Cardiac muscle cell (in vitro differentiated cells and primary cell): ENCODE measurements around the gene JMJD8. TPM values are rescaled to one million over a fixed set of nuclear protein-coding genes. Genes with fewer than 3 reads are reported as not detected.

Source experiments
- DNase-seq, 2 donors: peaks; one replicate each; pipeline versions ENCODE4 v3.0.0 to v3.0.0-alpha.2; 2010 to 2017; ENCODE audit warnings: low read depth in 1 of 2, low spot score in 1 of 2
- H3K27ac ChIP-seq: fragments of 200-600 bp; sonication (generic); 2 replicates; pipeline ENCODE4 v1.5.1; 2016
- H3K27me3 ChIP-seq: fragments of 200-600 bp; sonication (generic); 2 replicates; pipeline ENCODE4 v1.6.0; 2016; ENCODE audit warnings: control low read depth
- H3K36me3 ChIP-seq: fragments of 200-600 bp; sonication (generic); 2 replicates; pipeline ENCODE4 v1.5.1; 2016; ENCODE audit warnings: control low read depth
- H3K4me1 ChIP-seq: fragments of 200-600 bp; sonication (generic); 2 replicates; pipeline ENCODE4 v1.8.1; 2017; ENCODE audit warnings: low read depth, mild to moderate bottlenecking, mixed run types
- H3K4me3 ChIP-seq: fragments of 200-600 bp; sonication (generic); 2 replicates; pipeline ENCODE4 v1.5.1; 2016; ENCODE audit warnings: mild to moderate bottlenecking
- H3K9me3 ChIP-seq: fragments of 200-600 bp; sonication (generic); 2 replicates; pipeline ENCODE4 v1.5.1; 2017; ENCODE audit warnings: low read depth, mild to moderate bottlenecking, control low read depth
- polyA plus RNA-seq: library from polyadenylated mRNA; unstranded; fragments of >200 nt; fragmentation: Nextera tagmentation; extraction: Ambion mirVana; gene quantifications from 2 replicates; pipeline ENCODE4 v1.2.1, GENCODE V29; 2016
- total RNA-seq: library from RNA; depleted of rRNA; stranded (reverse); fragments of >200 nt; gene quantifications from 2 replicates; pipeline ENCODE4 v1.2.3, GENCODE V29; 2016
- TF ChIP-seq, protein P1 (sequence below): IDR thresholded peaks from 2 replicates; pipeline ENCODE4 v1.5.1; 2012; ENCODE audit warnings: low read depth, mild to moderate bottlenecking, low read length

The JMJD8 gene
- total and polyA plus RNA-seq, 2 experiments from 2014 or later, result 105 to 118 TPM

DNA sequence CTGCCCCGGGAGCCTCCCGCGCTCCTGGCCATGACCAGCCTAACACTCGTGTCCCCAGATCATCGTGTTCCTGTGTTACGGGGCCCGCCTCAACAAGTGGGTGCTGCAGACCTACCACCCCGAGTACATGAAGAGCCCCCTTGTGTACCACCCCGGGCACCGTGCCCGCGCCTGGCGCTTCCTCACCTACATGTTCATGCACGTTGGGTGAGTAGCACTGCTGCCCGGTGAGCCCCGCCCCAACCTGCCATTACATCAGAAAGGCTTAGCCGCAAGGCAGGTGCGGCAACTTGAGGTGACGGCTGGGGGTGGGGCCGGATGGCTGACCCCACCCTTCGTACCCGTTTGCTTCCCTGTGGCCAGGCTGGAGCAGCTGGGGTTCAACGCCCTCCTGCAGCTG, 7.2 kb downstream of the JMJD8 start:
- no peak overlapping the region for H3K27ac ChIP-seq
- H3K4me3 ChIP-seq, result no peak overlapping the region
- H3K4me1 ChIP-seq, result peaks cover 12% of the 10 kb centered on the region
- H3K27me3 ChIP-seq, result no peaks in the 10 kb centered on the region
- H3K9me3 ChIP-seq, result no peaks in the 10 kb centered on the region
- H3K36me3 ChIP-seq, result peaks cover 20% of the 10 kb centered on the region
- TF ChIP-seq, protein P1, sequence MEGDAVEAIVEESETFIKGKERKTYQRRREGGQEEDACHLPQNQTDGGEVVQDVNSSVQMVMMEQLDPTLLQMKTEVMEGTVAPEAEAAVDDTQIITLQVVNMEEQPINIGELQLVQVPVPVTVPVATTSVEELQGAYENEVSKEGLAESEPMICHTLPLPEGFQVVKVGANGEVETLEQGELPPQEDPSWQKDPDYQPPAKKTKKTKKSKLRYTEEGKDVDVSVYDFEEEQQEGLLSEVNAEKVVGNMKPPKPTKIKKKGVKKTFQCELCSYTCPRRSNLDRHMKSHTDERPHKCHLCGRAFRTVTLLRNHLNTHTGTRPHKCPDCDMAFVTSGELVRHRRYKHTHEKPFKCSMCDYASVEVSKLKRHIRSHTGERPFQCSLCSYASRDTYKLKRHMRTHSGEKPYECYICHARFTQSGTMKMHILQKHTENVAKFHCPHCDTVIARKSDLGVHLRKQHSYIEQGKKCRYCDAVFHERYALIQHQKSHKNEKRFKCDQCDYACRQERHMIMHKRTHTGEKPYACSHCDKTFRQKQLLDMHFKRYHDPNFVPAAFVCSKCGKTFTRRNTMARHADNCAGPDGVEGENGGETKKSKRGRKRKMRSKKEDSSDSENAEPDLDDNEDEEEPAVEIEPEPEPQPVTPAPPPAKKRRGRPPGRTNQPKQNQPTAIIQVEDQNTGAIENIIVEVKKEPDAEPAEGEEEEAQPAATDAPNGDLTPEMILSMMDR, result no peak
- no peak for DNase-seq

DNA sequence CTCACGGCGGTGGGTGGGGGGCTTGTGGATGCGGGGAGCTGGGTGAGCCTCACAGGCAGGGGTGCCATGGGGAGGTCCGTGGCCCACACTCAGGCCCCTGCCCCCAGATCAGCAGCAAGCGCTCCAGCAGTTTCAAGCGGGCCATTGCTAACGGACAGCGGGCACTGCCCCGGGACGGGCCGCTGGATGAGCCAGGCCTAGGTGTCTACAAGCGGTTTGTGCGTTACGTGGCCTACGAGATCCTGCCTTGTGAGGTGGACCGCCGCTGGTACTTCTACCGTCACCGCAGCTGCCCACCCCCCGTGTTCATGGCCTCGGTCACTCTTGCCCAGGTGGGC, 7.6 kb downstream of the JMJD8 start:
- Histone ChIP-seq H3K4me3 (no peak overlapping the region), H3K27me3 (no peaks in the 10 kb centered on the region), H3K9me3 (no peaks in the 10 kb centered on the region), H3K27ac (no peak overlapping the region), H3K4me1 (peaks cover 12% of the 10 kb centered on the region), H3K36me3 (peaks cover 17% of the 10 kb centered on the region)
- TF ChIP-seq, protein P1, result no peak
- no peak for DNase-seq

DNA sequence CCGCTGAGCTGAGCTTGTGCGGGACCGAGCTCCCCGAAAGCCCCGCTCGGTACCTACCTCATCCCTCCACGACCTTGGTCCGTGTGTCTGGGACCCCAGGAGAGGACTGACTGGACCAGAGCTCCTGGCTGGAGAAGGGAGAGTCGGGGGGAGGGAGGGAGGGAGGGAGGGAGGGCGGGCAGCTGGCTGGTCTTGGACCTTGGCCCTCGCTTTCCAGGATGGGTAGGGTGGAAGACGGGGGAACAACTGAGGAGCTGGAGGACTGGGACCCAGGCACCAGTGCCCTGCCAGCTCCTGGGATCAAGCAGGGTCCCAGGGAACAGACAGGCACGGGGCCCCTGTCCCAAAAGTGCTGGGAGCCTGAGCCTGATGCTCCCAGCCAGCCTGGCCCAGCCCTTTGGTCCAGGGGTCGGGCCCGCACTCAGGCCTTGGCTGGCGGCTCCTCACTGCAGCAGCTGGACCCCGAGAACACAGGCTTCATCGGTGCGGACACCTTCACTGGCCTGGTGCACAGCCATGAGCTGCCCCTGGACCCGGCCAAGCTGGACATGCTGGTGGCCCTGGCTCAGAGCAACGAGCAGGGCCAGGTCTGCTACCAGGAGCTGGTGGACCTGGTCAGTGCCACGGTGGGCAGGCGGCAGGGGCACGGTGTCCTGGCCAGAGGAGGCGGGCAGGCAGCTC, 8.1 kb downstream of the JMJD8 start:
- TF ChIP-seq, protein P1, result no peak
- Histone ChIP-seq H3K27me3 (no peaks in the 10 kb centered on the region), H3K27ac (no peak overlapping the region), H3K36me3 (peaks cover 18% of the 10 kb centered on the region), H3K9me3 (no peaks in the 10 kb centered on the region), H3K4me3 (peak overlapping the region; percentile 23), H3K4me1 (peaks cover 8% of the 10 kb centered on the region)
- DNase-seq, result no peak

DNA sequence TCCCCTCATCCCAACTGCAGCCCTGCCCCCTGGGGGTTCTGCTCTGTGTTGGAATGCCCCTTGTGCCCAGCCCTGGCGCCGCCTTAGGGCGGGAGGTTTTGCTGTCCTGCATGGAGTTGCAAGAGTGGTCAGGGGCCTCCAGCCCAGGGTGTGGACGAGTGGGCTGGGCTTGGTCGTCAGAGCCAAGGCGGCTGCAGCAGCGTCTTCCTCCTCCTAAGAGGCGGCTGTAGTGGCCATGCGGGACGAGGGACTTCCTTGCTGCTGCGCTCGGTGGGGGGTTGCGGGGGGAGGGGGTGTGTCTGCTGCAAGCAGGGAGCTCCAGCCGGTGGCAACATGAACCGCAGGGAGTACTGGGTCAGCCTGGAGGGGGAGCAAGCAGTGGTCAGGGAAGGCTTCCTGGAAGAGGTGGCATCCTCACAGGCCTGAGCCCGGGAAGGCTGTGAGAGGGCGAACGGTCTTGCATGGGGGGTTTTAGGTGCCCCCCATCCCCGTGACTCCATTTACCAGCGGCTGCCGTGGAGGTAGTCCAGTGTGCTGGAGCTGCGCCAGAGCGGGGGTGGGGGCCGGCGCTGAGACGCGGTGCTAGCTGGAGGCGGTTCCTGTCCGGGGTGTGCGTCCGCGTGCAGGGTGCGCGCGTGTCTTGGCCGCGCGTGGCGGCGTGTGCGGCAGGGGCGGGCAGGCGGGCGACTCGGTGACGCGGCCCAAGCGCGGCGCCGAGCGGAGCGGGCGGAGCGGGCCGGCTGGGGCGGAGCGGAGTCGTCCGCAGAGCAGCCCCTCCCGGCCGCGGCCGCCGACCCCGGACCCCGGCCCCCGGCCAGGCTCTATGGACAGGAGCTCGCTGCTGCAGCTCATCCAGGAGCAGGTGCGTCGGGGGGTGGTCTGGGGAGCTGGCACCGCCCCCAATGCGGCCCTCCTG, 8.9 kb downstream of the JMJD8 start, which contains the start of gene RHBDL1:
Gene RHBDL1, plus strand, starts transcription at position 704 of the 916 bp plus-strand sequence. Its CDS starts 120 bp downstream, at position 824.
- Histone ChIP-seq H3K27ac (no peak within 1 kb of the TSS), H3K27me3 (no peaks in the 10 kb centered on the region), H3K4me3 (peak within 1 kb of the TSS; percentile 23), H3K36me3 (peaks cover 26% of the 10 kb centered on the region), H3K4me1 (peaks cover 7% of the 10 kb centered on the region), H3K9me3 (no peaks in the 10 kb centered on the region)
- TF ChIP-seq, protein P1, result no peak
- peak in 1 of 2 donors; percentile 50 for DNase-seq

DNA sequence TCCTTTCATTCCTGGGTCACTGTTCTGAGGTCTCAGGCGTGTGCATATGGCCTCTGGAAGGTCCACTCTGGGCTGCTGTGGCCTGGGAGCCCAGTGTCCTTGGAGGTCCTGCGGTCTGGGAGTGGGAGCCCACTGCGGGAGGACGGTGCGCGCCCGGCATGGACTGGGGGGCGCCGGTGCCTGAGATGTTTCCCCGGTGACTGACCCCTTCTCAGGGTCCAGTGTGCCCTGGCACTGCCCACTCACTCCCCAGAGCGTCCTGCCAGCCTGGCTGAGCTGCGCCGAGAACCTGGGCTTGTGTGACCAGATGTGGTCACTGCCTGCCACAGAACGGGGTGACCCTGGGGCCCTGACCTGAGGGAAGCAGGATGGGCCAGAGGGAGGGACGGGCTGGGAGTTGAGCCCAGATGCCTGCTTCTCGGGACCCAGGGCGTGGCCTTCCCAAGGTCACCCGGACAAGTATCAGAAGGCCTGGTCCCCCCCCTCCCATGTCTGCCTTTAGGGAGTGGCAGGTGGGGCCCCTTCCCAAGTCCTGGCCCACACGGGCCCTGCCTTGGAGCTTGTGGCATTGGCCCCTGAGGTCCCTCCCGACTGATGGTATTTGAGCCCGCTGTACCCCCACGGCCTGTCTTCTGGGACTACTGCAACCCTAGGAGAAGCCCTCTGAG, 9.8 kb downstream of the JMJD8 start:
- DNase-seq, result no peak

More for the DNA sequence above, 9.8 kb downstream of the JMJD8 start:
- TF ChIP-seq, protein P1, result no peak
- no peak overlapping the region for H3K4me3 ChIP-seq
- H3K36me3 ChIP-seq, result peaks cover 35% of the 10 kb centered on the region
- peaks cover 7% of the 10 kb centered on the region for H3K4me1 ChIP-seq
- no peak overlapping the region for H3K27ac ChIP-seq
- no peaks in the 10 kb centered on the region for H3K9me3 ChIP-seq
- H3K27me3 ChIP-seq, result no peaks in the 10 kb centered on the region
